ENCODE measurements around the gene VGLL4. TPM values are rescaled to one million over a fixed set of nuclear protein-coding genes. Genes with fewer than 3 reads are reported as not detected.

VGLL4 gene
- total RNA-seq, 1 experiment from 2014 or later: 31.7 TPM

GRCh38 chr3:11556851-11557644 is 86.7 kb downstream of the VGLL4 start:
- CTCF ChIA-PET: interaction anchor here (0.5 to 1.2 kb wide), 6 partner anchors 27 to 177 kb away, joined by 3 to 5 read pairs (median 3); no protein-coding TSS in a partner anchor
- POLR2A ChIA-PET: interaction anchor here (1.0 kb wide), 2 partner anchors 12 to 171 kb away, joined by 3 to 4 read pairs; no protein-coding TSS in a partner anchor
- DNase-seq (ENCODE audit: unreplicated experiment): no peak
- peaks cover 10% of the 10 kb centered on the region for H3K4me1 Mint-ChIP-seq (ENCODE audit: insufficient read depth, unreplicated experiment)
- no peak for TF ChIP-seq CTCF (IDR thresholded peaks at IDR 0.05; ENCODE audit: unreplicated experiment)
- peaks cover 79% of the 10 kb centered on the region for H3K36me3 Mint-ChIP-seq (ENCODE audit: insufficient read depth, unreplicated experiment)
- no peak overlapping the region for H3K27ac Mint-ChIP-seq (ENCODE audit: low read depth, unreplicated experiment)
- BruUV-seq (replicated peaks): no TSS peak
- H3K4me3 Mint-ChIP-seq (ENCODE audit: unreplicated experiment): no peak overlapping the region
- no peaks in the 10 kb centered on the region for H3K27me3 Mint-ChIP-seq (ENCODE audit: insufficient read depth, unreplicated experiment)
- no peaks in the 10 kb centered on the region for H3K9me3 Mint-ChIP-seq (ENCODE audit: unreplicated experiment)
- intact Hi-C loops (cut with micrococcal nuclease): no loop called here

DNA sequence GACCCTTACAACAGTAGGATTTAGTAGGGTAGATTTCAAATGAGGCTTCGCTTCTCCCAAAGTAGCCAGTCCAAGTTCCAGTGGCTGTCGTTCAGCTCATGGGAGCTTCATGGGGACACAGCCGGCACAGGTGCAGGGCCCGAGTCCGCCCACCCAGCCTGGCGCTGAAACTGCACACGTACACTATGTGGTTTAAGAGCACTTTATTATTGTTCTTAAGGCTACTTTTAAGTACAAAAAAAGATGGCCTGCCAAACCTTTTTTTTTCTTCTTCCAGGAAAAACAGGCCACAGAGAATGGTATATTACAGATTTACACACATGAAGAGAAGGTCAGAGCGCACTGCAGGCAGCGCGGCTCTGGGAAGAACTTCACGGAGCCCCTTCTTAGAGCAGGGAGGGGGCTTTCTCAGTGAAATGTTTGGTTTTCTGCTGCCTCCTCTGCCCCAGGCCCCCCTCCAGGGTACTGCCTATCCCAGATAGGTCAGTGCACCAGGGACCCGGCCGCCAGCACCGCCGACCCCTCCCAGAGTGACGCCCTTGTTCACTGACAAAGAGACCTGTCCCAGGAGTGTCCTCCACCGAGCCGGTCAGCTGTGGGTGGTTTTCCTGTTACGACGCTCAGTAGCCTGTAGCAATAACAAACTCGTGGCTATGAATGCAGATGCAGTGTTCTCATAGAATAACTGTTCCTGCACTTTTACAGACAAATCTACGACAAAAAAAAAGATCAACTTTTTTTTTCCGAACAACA is 87.7 kb downstream of the VGLL4 start:
- no TSS peak for BruUV-seq (replicated peaks)
- TF ChIP-seq CTCF (IDR thresholded peaks at IDR 0.05; ENCODE audit: unreplicated experiment): no peak
- ChIA-PET POLR2A (interaction anchor here (1.0 kb wide), 1 partner anchor 170 kb away, joined by 4 read pairs; no protein-coding TSS in a partner anchor), CTCF (no interaction called here)
- intact Hi-C loops (cut with micrococcal nuclease): no loop called here
- no peak overlapping the region for H3K4me3 Mint-ChIP-seq (ENCODE audit: unreplicated experiment)
- peaks cover 10% of the 10 kb centered on the region for H3K4me1 Mint-ChIP-seq (ENCODE audit: insufficient read depth, unreplicated experiment)
- no peaks in the 10 kb centered on the region for H3K9me3 Mint-ChIP-seq (ENCODE audit: unreplicated experiment)
- peaks cover 71% of the 10 kb centered on the region for H3K36me3 Mint-ChIP-seq (ENCODE audit: insufficient read depth, unreplicated experiment)
- DNase-seq (ENCODE audit: unreplicated experiment): no peak
- no peaks in the 10 kb centered on the region for H3K27me3 Mint-ChIP-seq (ENCODE audit: insufficient read depth, unreplicated experiment)
- H3K27ac Mint-ChIP-seq (ENCODE audit: low read depth, unreplicated experiment): no peak overlapping the region

DNA sequence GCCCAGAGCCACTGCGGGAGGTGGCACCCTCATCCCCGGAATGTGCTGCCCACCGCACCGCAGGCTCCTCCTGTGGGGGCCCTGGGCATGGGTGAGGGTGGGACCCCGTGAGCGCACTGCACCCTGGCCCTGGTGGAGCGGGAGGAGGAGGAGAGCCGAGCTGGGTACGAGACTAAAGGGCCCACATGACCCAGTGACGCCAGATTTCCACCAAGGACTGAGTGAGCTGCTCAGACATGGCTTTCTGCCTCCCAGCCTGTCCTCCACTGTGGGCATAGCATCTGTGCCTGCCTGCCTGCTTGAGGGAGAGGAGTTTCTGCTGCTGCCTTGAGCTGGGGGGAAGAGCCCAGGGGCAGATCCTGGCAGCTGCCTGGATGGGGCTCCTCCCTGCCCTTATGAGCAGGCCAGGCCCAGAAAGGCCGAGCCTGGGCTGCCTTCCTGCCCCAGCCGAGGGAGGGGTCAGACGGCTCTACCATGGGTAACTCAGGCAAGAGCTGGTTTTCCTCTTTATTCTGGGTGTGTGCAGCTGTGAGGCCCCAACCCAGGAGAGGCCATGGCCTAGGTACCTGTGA is 88.4 kb downstream of the VGLL4 start:
- BruUV-seq (replicated peaks): no TSS peak
- CTCF ChIA-PET: interaction anchor here (0.6 kb wide), 2 partner anchors 192 to 672 kb away, joined by 3 read pairs; no protein-coding TSS in a partner anchor

More for the DNA sequence above, 88.4 kb downstream of the VGLL4 start:
- DNase-seq (ENCODE audit: unreplicated experiment): no peak
- intact Hi-C loops (cut with micrococcal nuclease): no loop called here
- no peak overlapping the region for H3K27ac Mint-ChIP-seq (ENCODE audit: low read depth, unreplicated experiment)
- peaks cover 63% of the 10 kb centered on the region for H3K36me3 Mint-ChIP-seq (ENCODE audit: insufficient read depth, unreplicated experiment)
- H3K4me3 Mint-ChIP-seq (ENCODE audit: unreplicated experiment): no peak overlapping the region
- no peaks in the 10 kb centered on the region for H3K9me3 Mint-ChIP-seq (ENCODE audit: unreplicated experiment)
- H3K4me1 Mint-ChIP-seq (ENCODE audit: insufficient read depth, unreplicated experiment): peaks cover 13% of the 10 kb centered on the region
- POLR2A ChIA-PET: no interaction called here
- no peaks in the 10 kb centered on the region for H3K27me3 Mint-ChIP-seq (ENCODE audit: insufficient read depth, unreplicated experiment)
- TF ChIP-seq CTCF (IDR thresholded peaks at IDR 0.05; ENCODE audit: unreplicated experiment): no peak
